B cell (primary cell): Measurements from ENCODE around the gene KMT2C.

Experiments
- CTCF ChIP-seq: fragments of 200-600 bp; IDR thresholded peaks from one replicate; pipeline ENCODE4 v1.8.0; 2022; ENCODE audit warnings: antibody characterized with exemption, mild to moderate bottlenecking
- EZH2 ChIP-seq: IDR thresholded peaks from 2 replicates; pipeline ENCODE4 v1.6.1; 2012; ENCODE audit warnings: borderline replicate concordance, low read depth, mild to moderate bottlenecking, moderate library complexity, low read length; ENCODE audit not compliant: insufficient read depth, poor library complexity, severe bottlenecking

GRCh38 chr7:152200395-152200794 is 235.4 kb downstream of the KMT2C start:
- TF ChIP-seq CTCF (no peak), EZH2 (no peak)
